NCI-H2171 (cell line): ENCODE measurements around the gene JAK3.
"Not testable (repeated sequence)": the region's sequence is repeated elsewhere in the genome, so short reads cannot be mapped to it uniquely, and the experiment has no call there.

Experiments
- DNase-seq: peaks from one replicate; lab custom pipeline; 2025; lab: John Stamatoyannopoulos, UW

Gene JAK3

DNA sequence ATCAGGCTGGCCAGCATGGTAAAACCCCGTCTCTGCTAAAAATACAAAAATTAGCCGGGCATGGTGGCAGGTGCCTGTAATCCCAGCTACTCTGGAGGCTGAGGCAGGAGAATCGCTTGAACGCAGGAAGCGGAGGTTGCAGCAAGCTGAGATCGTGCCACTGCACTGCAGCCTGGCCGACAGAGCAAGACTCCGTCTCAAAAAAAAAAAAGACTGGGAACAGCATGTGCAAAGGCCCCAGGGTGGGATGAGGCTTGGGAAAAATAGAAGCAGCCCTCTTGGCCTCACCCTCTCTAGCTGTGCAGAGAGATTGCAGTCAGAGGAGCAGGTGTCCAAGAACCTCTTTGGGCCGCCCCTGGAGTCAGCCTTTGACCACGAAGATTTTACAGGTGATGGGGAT is 69.9 kb downstream of the JAK3 start:
- not testable (repeated sequence) for DNase-seq

DNA sequence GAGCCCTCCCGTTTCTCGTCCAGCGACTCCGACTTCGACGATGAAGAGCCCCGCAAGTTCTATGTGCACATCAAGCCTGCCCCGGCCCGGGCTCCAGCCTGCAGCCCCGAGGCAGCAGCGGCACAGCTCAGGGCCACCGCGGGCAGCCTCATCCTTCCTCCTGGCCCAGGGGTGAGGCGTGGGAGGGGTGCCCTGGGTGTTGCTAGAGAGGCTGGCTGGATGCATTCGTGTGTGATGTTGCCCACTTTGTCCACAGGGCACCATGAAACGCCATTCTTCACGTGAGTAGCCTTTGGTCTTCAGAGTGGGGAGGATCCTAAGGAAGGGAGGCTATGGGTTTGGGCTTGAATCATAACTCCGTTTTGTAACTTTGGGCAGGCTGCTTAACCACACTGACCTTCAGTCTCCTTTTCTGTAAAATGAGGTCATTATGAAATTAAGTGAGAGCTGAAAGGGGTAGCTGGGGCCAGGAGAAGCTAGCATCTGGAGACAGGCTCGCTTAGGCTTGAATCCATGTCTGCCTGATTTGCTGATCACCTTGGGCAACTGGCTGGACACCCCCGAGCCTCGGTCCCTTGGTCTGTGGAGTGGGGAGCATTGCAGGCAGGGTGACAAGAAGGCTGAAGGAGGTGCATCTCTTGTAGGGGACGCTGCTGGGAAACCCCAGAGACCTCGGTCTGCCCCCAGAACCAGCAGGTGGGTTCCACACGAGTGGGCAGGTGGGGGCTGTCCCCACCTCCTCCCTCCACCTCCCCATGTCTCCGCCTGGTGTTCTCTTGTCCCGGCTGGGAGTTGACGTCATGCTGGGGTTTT is 71.6 kb downstream of the JAK3 start:
- DNase-seq = no peak

DNA sequence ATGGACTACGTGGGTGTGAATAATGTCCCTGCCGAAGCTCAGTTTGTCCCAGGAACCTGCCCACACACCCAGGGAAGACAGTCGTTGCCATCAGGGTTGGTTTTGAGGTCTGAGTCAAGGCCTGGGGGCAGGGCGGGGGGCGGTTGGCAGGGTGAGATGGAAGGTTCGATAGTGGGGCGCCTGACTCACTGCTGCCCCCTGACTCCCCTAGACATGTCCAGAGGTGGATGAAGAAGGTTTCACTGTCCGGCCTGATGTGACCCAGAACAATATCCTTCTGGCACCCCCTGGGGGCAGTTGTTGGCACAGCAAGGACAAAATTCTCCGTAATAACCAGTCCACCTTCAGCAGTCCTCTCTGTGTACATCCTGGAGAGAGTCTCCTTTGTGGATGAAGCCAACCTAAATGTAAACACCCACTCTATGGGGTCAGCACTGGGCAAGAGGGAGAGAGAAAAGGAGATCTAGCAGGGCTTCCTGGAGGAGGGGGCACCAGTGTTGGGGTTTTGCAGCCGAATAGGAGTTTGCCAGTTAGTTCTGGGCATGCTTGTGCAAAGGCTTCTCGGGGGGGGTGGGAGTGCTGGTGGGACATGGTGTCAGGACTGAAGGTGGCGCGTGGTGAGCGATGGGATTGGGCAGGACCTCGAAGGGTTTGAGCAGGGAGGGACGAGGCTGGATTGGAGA is 72.4 kb downstream of the JAK3 start:
- no peak for DNase-seq
